ENCODE data around the gene EVC2.

DNA sequence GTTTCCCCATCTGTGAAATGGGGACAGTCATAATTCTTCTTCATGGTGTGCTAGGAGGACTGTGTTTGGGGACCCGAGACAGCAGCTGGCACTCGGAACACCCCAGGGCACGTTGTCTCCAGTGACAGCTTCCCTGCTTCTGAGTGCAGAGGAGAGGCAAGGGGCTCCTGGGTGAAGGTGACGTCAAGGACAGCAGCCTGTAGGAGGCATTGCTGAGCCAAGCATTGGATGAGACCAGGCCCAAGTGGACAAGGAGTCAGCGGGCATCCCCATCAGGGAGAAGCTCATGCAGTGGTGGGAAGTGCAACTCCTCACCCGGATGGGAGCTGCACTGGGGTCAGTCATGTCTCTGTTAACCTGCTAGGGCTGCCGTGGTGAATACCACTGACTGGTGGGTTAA is 48.7 kb upstream of the EVC2 start:
- TF ChIP-seq, protein P1, sequence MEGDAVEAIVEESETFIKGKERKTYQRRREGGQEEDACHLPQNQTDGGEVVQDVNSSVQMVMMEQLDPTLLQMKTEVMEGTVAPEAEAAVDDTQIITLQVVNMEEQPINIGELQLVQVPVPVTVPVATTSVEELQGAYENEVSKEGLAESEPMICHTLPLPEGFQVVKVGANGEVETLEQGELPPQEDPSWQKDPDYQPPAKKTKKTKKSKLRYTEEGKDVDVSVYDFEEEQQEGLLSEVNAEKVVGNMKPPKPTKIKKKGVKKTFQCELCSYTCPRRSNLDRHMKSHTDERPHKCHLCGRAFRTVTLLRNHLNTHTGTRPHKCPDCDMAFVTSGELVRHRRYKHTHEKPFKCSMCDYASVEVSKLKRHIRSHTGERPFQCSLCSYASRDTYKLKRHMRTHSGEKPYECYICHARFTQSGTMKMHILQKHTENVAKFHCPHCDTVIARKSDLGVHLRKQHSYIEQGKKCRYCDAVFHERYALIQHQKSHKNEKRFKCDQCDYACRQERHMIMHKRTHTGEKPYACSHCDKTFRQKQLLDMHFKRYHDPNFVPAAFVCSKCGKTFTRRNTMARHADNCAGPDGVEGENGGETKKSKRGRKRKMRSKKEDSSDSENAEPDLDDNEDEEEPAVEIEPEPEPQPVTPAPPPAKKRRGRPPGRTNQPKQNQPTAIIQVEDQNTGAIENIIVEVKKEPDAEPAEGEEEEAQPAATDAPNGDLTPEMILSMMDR (IDR thresholded peaks at IDR 0.05; ENCODE audit: poor library complexity, severe bottlenecking), result no peak
- TF ChIP-seq POLR2AphosphoS5 (IDR thresholded peaks at IDR 0.05) (no peak), MXI1 (conservative IDR thresholded peaks at IDR 0.05; ENCODE audit: poor library complexity, severe bottlenecking) (no peak), SMC3 (conservative IDR thresholded peaks at IDR 0.05; ENCODE audit: poor library complexity) (no peak), TAF1 (IDR thresholded peaks at IDR 0.05; ENCODE audit: low read depth) (no peak), RAD21 (conservative IDR thresholded peaks at IDR 0.05) (no peak), EZH2 (IDR thresholded peaks at IDR 0.05; ENCODE audit: borderline replicate concordance, insufficient read depth, low read length, poor library complexity, severe bottlenecking) (no peak)
